K562 (cell line): Measurements from ENCODE around the gene FAM24B. TPM values are rescaled to one million over a fixed set of nuclear protein-coding genes. Genes with fewer than 3 reads are reported as not detected.
A peak's percentile ranks its signal among the peaks of the same experiment; 100 is the strongest.

ENCODE experiments used
- CXXC5 ChIP-seq: fragments of 250-450 bp; sonication (Bioruptor Pico); IDR thresholded peaks from 2 replicates; pipeline ENCODE4 v1.8.0; 2022; ENCODE audit warnings: inconsistent platforms, mild to moderate bottlenecking, moderate library complexity
- EZH2 ChIP-seq: IDR thresholded peaks from 2 replicates; pipeline ENCODE4 v1.6.1; 2012; ENCODE audit warnings: low read depth, mild to moderate bottlenecking, inconsistent platforms, low read length, borderline replicate concordance
- GATAD2B ChIP-seq: fragments of 450-650 bp; IDR thresholded peaks from 2 replicates; pipeline ENCODE4 v1.6.1; 2017; ENCODE audit warnings: mild to moderate bottlenecking, borderline replicate concordance
- KDM4B ChIP-seq, 2 experiments: fragments of 450-650 bp in 1 of 2; sonication (generic) in 1 of 2; IDR thresholded peaks; 2 replicates each; pipeline ENCODE4 v1.6.1; 2016 to 2017; ENCODE audit warnings: borderline replicate concordance in 2 of 2, antibody characterized with exemption in 1 of 2, low read depth in 1 of 2, mild to moderate bottlenecking in 1 of 2
- KLF13 ChIP-seq: fragments of 450-650 bp; IDR thresholded peaks from 2 replicates; pipeline ENCODE4 v1.6.1; 2016; ENCODE audit warnings: missing genetic modification characterization, low read depth, mild to moderate bottlenecking, missing compliant biosample characterization, moderate library complexity, borderline replicate concordance
- MYNN ChIP-seq, 2 experiments: sonication (generic); formaldehyde crosslinking in 1 of 2; IDR thresholded peaks; 2 replicates each; pipeline versions ENCODE4 v1.5.0 to v1.6.1; 2016 to 2020; ENCODE audit warnings: antibody characterized with exemption in 1 of 2, missing genetic modification reagents in 1 of 2
- PTBP1 ChIP-seq: fragments of 200-400 bp; formaldehyde crosslinking; IDR thresholded peaks from 2 replicates; pipeline ENCODE4 v1.6.1; 2017; ENCODE audit warnings: low read depth, low read length
- RFX1 ChIP-seq: fragments of 450-650 bp; IDR thresholded peaks from 2 replicates; pipeline ENCODE4 v1.6.1; 2016; ENCODE audit warnings: mild to moderate bottlenecking, moderate library complexity
- RHOXF2B ChIP-seq: fragments of 250-450 bp; sonication (Bioruptor Pico); conservative IDR thresholded peaks from 2 replicates; pipeline ENCODE4 v1.5.1; 2021
- SAFB ChIP-seq: fragments of 200-400 bp; formaldehyde crosslinking; IDR thresholded peaks from 2 replicates; pipeline ENCODE4 v1.6.1; 2017; ENCODE audit warnings: low read depth, low read length, borderline replicate concordance
- SMAD3 ChIP-seq: fragments of 450-650 bp; formaldehyde crosslinking; conservative IDR thresholded peaks from 2 replicates; pipeline ENCODE4 v1.4.0; 2020; ENCODE audit warnings: mild to moderate bottlenecking
- SREBF1 ChIP-seq: fragments of 150-350 bp; IDR thresholded peaks from 2 replicates; pipeline ENCODE4 v1.6.1; 2014; ENCODE audit warnings: antibody characterized with exemption, low read depth, low read length, borderline replicate concordance
- TCF3 ChIP-seq: sonication (generic); formaldehyde crosslinking; IDR thresholded peaks from 2 replicates; pipeline ENCODE4 v1.4.0; 2020; ENCODE audit warnings: mild to moderate bottlenecking, missing genetic modification reagents
- TEAD4 ChIP-seq, 2 experiments: sonication (generic) in 1 of 2; formaldehyde crosslinking in 1 of 2; IDR thresholded peaks; 2 replicates each; pipeline versions ENCODE4 v1.6.1 to v1.8.0; 2012 to 2022; ENCODE audit warnings: borderline replicate concordance in 1 of 2, inconsistent platforms in 1 of 2, low read length in 1 of 2, mild to moderate bottlenecking in 1 of 2, missing genetic modification reagents in 1 of 2
- THAP12 ChIP-seq: fragments of 250-450 bp; sonication (Bioruptor Pico); IDR thresholded peaks from 2 replicates; pipeline ENCODE4 v1.9.0; 2021; ENCODE audit warnings: mild to moderate bottlenecking, inconsistent platforms
- THAP7 ChIP-seq: fragments of 250-450 bp; sonication (Bioruptor Pico); IDR thresholded peaks from 2 replicates; pipeline ENCODE4 v1.5.0; 2021
- XRCC3 ChIP-seq: fragments of 450-650 bp; IDR thresholded peaks from 2 replicates; pipeline ENCODE4 v1.6.1; 2017; ENCODE audit warnings: mild to moderate bottlenecking, moderate library complexity
- YY1 ChIP-seq, 3 experiments: IDR thresholded peaks; 2 replicates each; pipeline ENCODE4 v1.6.1; 2011; ENCODE audit warnings: low read length in 2 of 3, mild to moderate bottlenecking in 2 of 3, moderate library complexity in 2 of 3, borderline replicate concordance in 1 of 3, control low read depth in 1 of 3, low read depth in 1 of 3; ENCODE audit not compliant: insufficient read depth in 3 of 3, insufficient replicate concordance in 2 of 3, control insufficient read depth in 1 of 3, insufficient read length in 1 of 3; ENCODE audit errors: extremely low read depth in 1 of 3
- ZBTB7A ChIP-seq: IDR thresholded peaks from 2 replicates; pipeline ENCODE4 v1.6.1; 2011; ENCODE audit warnings: low read depth, mild to moderate bottlenecking, low read length, moderate library complexity, borderline replicate concordance; ENCODE audit not compliant: control insufficient read depth
- ZC3H11A ChIP-seq: IDR thresholded peaks from 2 replicates; pipeline ENCODE4 v1.6.1; 2012; ENCODE audit warnings: low read depth, low read length, improper control_type of control experiment
- ZNF232 ChIP-seq: sonication (generic); formaldehyde crosslinking; IDR thresholded peaks from 2 replicates; pipeline ENCODE4 v1.8.0; 2022; ENCODE audit warnings: mild to moderate bottlenecking, missing genetic modification reagents
- polyA plus RNA-seq, 8 experiments: library from polyadenylated mRNA; depleted of rRNA in 4 of 8; stranded (reverse) in 5 of 8; unstranded in 3 of 8; fragments of >200 nt; fragmentation: Nextera tagmentation in 2 of 8; fragmentation: Illumina TruSeq in 1 of 8; extraction: Ambion mirVana in 2 of 8; extraction: Trizol in 1 of 8; gene quantifications; 2 replicates each; pipeline versions ENCODE4 v1.2.1 to v1.2.3, GENCODE V29; 2011 to 2014; ENCODE audit warnings: inconsistent platforms in 1 of 8, missing spikeins in 1 of 8
- total RNA-seq, 7 experiments: library from RNA; depleted of rRNA in 6 of 7; stranded (reverse); fragments of >200 nt in 6 of 7; fragmentation: Illumina TruSeq in 2 of 7; extraction: Trizol in 2 of 7; gene quantifications; 2 replicates each; pipeline versions ENCODE4 v1.2.1 to v1.2.3, GENCODE V29; 2011 to 2021; ENCODE audit warnings: low replicate concordance in 1 of 7
- TF ChIP-seq, protein P1 (sequence below), 2 experiments: IDR thresholded peaks; 2 replicates each; pipeline ENCODE4 v1.6.1; 2011; ENCODE audit warnings: borderline replicate concordance in 1 of 2, control low read depth in 1 of 2, low read depth in 1 of 2, low read length in 1 of 2, mild to moderate bottlenecking in 1 of 2, mixed read lengths in 1 of 2, moderate library complexity in 1 of 2; ENCODE audit not compliant: insufficient read depth in 1 of 2, insufficient read length in 1 of 2, poor library complexity in 1 of 2, severe bottlenecking in 1 of 2; ENCODE audit errors: extremely low read depth in 1 of 2

Gene FAM24B
- total and polyA plus RNA-seq, 9 of the 15 experiments (the other 6 are each of a cell fraction or from before 2014, with no cell fraction given), result 6.0 to 19.6 (median 9.2) TPM

- TF ChIP-seq XRCC3 (no peak), SMAD3 (CRISPR knock-in tag) (no peak), THAP12 (CRISPR knock-in tag) (no peak), RHOXF2B (CRISPR knock-in tag) (no peak), CXXC5 (CRISPR knock-in tag) (peak; percentile 72), GATAD2B (no peak), EZH2 (no peak), SREBF1 (no peak), KDM4B (IDR thresholded peaks at IDR 0.05; ENCODE audit: borderline replicate concordance in 2 of 2, low read depth in 1 of 2) (no peak), ZC3H11A (no peak), RFX1 (no peak), ZBTB7A (peak; percentile 30; the same call in 1 of the 2 replicates), KLF13 (tag) (no peak), TEAD4 (IDR thresholded peaks at IDR 0.05; ENCODE audit: low read length) (no peak), TEAD4 (CRISPR knock-in tag; IDR thresholded peaks at IDR 0.05; ENCODE audit: borderline replicate concordance) (no peak), SAFB (peak; percentile 67; the same call in 1 of the 2 replicates), THAP7 (no peak), MYNN (IDR thresholded peaks at IDR 0.05) (no peak), MYNN (CRISPR knock-in tag; IDR thresholded peaks at IDR 0.05) (no peak), TCF3 (CRISPR knock-in tag) (0 out of 2 replicates have a peak, but pooled peaks have one; percentile 6), YY1 (IDR thresholded peaks at IDR 0.05; ENCODE audit: borderline replicate concordance in 1 of 3, control insufficient read depth in 1 of 3, extremely low read depth in 1 of 3, insufficient read depth in 3 of 3, insufficient read length in 1 of 3, insufficient replicate concordance in 2 of 3, low read depth in 1 of 3, low read length in 2 of 3) (peak in 2 of 3 experiments; percentile 7 to 11), PTBP1 (no peak), ZNF232 (CRISPR knock-in tag) (no peak)
- TF ChIP-seq, protein P1, sequence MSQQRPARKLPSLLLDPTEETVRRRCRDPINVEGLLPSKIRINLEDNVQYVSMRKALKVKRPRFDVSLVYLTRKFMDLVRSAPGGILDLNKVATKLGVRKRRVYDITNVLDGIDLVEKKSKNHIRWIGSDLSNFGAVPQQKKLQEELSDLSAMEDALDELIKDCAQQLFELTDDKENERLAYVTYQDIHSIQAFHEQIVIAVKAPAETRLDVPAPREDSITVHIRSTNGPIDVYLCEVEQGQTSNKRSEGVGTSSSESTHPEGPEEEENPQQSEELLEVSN (IDR thresholded peaks at IDR 0.05; ENCODE audit: borderline replicate concordance in 1 of 2, extremely low read depth in 1 of 2, insufficient read depth in 1 of 2, insufficient read length in 1 of 2, low read depth in 1 of 2, low read length in 1 of 2, poor library complexity in 1 of 2, severe bottlenecking in 1 of 2), result peak; percentile 95 to 96
Observed at GRCh38 chr10:122879339-122880273, at the start of gene FAM24B (continued).
